Neural cell (in vitro differentiated cells): ENCODE data around the gene ANKK1. TPM values are rescaled to one million over a fixed set of nuclear protein-coding genes. Genes with fewer than 3 reads are reported as not detected.

Source experiments
- H2AFZ ChIP-seq: fragments of 200-600, 300-800 bp; sonication (generic), shearing (Covaris generic); 2 replicates; pipeline ENCODE4 v1.6.0; 2014; ENCODE audit warnings: low read depth, mild to moderate bottlenecking, antibody characterized with exemption, low read length, moderate library complexity
- H3F3A ChIP-seq: fragments of 200-600 bp; shearing (Covaris generic); 2 replicates; pipeline ENCODE4 v1.6.1; 2016; ENCODE audit warnings: mild to moderate bottlenecking, moderate library complexity, mixed read lengths, antibody characterized with exemption, low read length; ENCODE audit not compliant: insufficient read depth, poor library complexity, severe bottlenecking
- H3K27ac ChIP-seq: fragments of 200-600, 300-800 bp; sonication (generic), shearing (Covaris generic); 2 replicates; pipeline ENCODE4 v1.5.1; 2014; ENCODE audit warnings: mild to moderate bottlenecking, low read length, moderate library complexity
- H3K27me3 ChIP-seq: fragments of 300-800, 200-600 bp; sonication (generic), shearing (Covaris generic); 2 replicates; pipeline ENCODE4 v1.6.0; 2014; ENCODE audit warnings: mild to moderate bottlenecking, low read depth, low read length, moderate library complexity; ENCODE audit not compliant: insufficient read depth
- H3K36me3 ChIP-seq: fragments of 300-800, 200-600 bp; sonication (generic), shearing (Covaris generic); 2 replicates; pipeline ENCODE4 v1.5.1; 2014; ENCODE audit warnings: mild to moderate bottlenecking, antibody characterized with exemption, low read length, moderate library complexity; ENCODE audit not compliant: insufficient read depth
- H3K4me2 ChIP-seq: fragments of 300-800, 200-600 bp; sonication (generic), shearing (Covaris generic); 2 replicates; pipeline ENCODE4 v1.6.0; 2014; ENCODE audit warnings: mild to moderate bottlenecking, low read length
- H3K4me3 ChIP-seq: fragments of 300-800, 200-600 bp; sonication (generic), shearing (Covaris generic); 2 replicates; pipeline ENCODE4 v1.5.1; 2014; ENCODE audit warnings: mild to moderate bottlenecking, low read length, moderate library complexity
- H3K79me2 ChIP-seq: fragments of 200-600 bp; shearing (Covaris generic); replicated peaks from 2 replicates; pipeline ENCODE4 v1.6.0; 2014; ENCODE audit warnings: mild to moderate bottlenecking, low read length, moderate library complexity; ENCODE audit not compliant: insufficient read depth
- H3K9ac ChIP-seq: fragments of 300-800, 200-600 bp; sonication (generic), shearing (Covaris generic); 2 replicates; pipeline ENCODE4 v1.6.1; 2016; ENCODE audit warnings: mild to moderate bottlenecking, low read length, mixed read lengths
- H3K9me2 ChIP-seq: fragments of 200-600 bp; shearing (Covaris generic); 2 replicates; pipeline ENCODE4 v1.6.1; 2016; ENCODE audit warnings: mild to moderate bottlenecking, low read length, mixed read lengths; ENCODE audit not compliant: insufficient read depth
- H3K9me3 ChIP-seq: fragments of 200-600, 300-800 bp; sonication (generic), shearing (Covaris generic); 2 replicates; pipeline ENCODE4 v1.6.1; 2016; ENCODE audit warnings: mild to moderate bottlenecking, mixed run types, low read length, moderate library complexity, mixed read lengths
- H4K20me1 ChIP-seq: fragments of 200-600 bp; shearing (Covaris generic); 2 replicates; pipeline ENCODE4 v1.6.1; 2016; ENCODE audit warnings: mild to moderate bottlenecking, mixed run types; ENCODE audit not compliant: insufficient read depth
- EP300 ChIP-seq: fragments of 450-650 bp; conservative IDR thresholded peaks from 2 replicates; pipeline ENCODE4 v1.6.1; 2014; ENCODE audit warnings: antibody characterized with exemption, mild to moderate bottlenecking, moderate library complexity; ENCODE audit not compliant: poor library complexity, severe bottlenecking
- EZH2 ChIP-seq: fragments of 200-600, 300-800 bp; shearing (Covaris generic), sonication (generic); IDR thresholded peaks from 2 replicates; pipeline ENCODE4 v1.6.1; 2014; ENCODE audit warnings: antibody characterized with exemption, low read length, borderline replicate concordance, mild to moderate bottlenecking; ENCODE audit not compliant: insufficient read depth, poor library complexity, severe bottlenecking
- MXI1 ChIP-seq: fragments of 450-650 bp; conservative IDR thresholded peaks from 2 replicates; pipeline ENCODE4 v1.6.1; 2014; ENCODE audit warnings: antibody characterized with exemption, mild to moderate bottlenecking; ENCODE audit not compliant: poor library complexity, severe bottlenecking
- POLR2AphosphoS5 ChIP-seq: IDR thresholded peaks from 2 replicates; pipeline ENCODE4 v1.6.1; 2012
- RAD21 ChIP-seq: fragments of 450-650 bp; conservative IDR thresholded peaks from 2 replicates; pipeline ENCODE4 v1.6.1; 2014; ENCODE audit warnings: antibody characterized with exemption, mild to moderate bottlenecking, moderate library complexity
- REST ChIP-seq: IDR thresholded peaks from 2 replicates; pipeline ENCODE4 v1.6.1; 2012; ENCODE audit warnings: borderline replicate concordance
- SMC3 ChIP-seq: fragments of 450-650 bp; conservative IDR thresholded peaks from 2 replicates; pipeline ENCODE4 v1.6.1; 2014; ENCODE audit warnings: antibody characterized with exemption, mild to moderate bottlenecking, moderate library complexity; ENCODE audit not compliant: poor library complexity
- TAF1 ChIP-seq: IDR thresholded peaks from 2 replicates; pipeline ENCODE4 v1.6.1; 2012; ENCODE audit warnings: low read depth
- polyA plus RNA-seq: library from polyadenylated mRNA; depleted of rRNA; stranded (reverse); fragments of >200 nt; gene quantifications from 2 replicates; pipeline ENCODE4 v1.2.3, GENCODE V29; 2014
- TF ChIP-seq, protein P1 (sequence below): fragments of 450-650 bp; IDR thresholded peaks from 2 replicates; pipeline ENCODE4 v1.5.1; 2014; ENCODE audit warnings: antibody characterized with exemption, mild to moderate bottlenecking, moderate library complexity; ENCODE audit not compliant: poor library complexity, severe bottlenecking

ANKK1 gene
- polyA plus RNA-seq, 1 donor from 2014 or later, result not detected

- H3K9me3 ChIP-seq, result no peaks in the 10 kb centered on the region
- H3K9me2 ChIP-seq, result no peaks in the 10 kb centered on the region
- H3K4me3 ChIP-seq, result no peak overlapping the region
- H2AFZ ChIP-seq, result no peak overlapping the region
- TF ChIP-seq, protein P1, sequence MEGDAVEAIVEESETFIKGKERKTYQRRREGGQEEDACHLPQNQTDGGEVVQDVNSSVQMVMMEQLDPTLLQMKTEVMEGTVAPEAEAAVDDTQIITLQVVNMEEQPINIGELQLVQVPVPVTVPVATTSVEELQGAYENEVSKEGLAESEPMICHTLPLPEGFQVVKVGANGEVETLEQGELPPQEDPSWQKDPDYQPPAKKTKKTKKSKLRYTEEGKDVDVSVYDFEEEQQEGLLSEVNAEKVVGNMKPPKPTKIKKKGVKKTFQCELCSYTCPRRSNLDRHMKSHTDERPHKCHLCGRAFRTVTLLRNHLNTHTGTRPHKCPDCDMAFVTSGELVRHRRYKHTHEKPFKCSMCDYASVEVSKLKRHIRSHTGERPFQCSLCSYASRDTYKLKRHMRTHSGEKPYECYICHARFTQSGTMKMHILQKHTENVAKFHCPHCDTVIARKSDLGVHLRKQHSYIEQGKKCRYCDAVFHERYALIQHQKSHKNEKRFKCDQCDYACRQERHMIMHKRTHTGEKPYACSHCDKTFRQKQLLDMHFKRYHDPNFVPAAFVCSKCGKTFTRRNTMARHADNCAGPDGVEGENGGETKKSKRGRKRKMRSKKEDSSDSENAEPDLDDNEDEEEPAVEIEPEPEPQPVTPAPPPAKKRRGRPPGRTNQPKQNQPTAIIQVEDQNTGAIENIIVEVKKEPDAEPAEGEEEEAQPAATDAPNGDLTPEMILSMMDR, result no peak
- TF ChIP-seq REST, result no peak
- TF ChIP-seq RAD21, result no peak
- no peak for TF ChIP-seq TAF1
- no peak for TF ChIP-seq SMC3
- no peak for TF ChIP-seq EZH2
- TF ChIP-seq EP300, result no peak
- TF ChIP-seq MXI1, result no peak
- no peak for TF ChIP-seq POLR2AphosphoS5
- no peaks in the 10 kb centered on the region for H3K27me3 ChIP-seq
- no peaks in the 10 kb centered on the region for H3K36me3 ChIP-seq
- no peak overlapping the region for H3K9ac ChIP-seq
- H3K79me2 ChIP-seq, result no peaks in the 10 kb centered on the region
- no peaks in the 10 kb centered on the region for H4K20me1 ChIP-seq
- H3K4me2 ChIP-seq, result no peak overlapping the region
- no peaks in the 10 kb centered on the region for H3F3A ChIP-seq
- H3K27ac ChIP-seq, result no peak overlapping the region
Measured at GRCh38 chr11:113426686-113427085, 39.1 kb downstream of the ANKK1 start.

GRCh38 chr11:113431746-113432145 is 44.2 kb downstream of the ANKK1 start:
- Histone ChIP-seq H3K4me2 (no peak overlapping the region), H3K27ac (no peak overlapping the region), H3K36me3 (no peaks in the 10 kb centered on the region), H3K4me3 (no peak overlapping the region), H3K9ac (no peak overlapping the region), H4K20me1 (no peaks in the 10 kb centered on the region), H3F3A (no peaks in the 10 kb centered on the region), H3K27me3 (no peaks in the 10 kb centered on the region), H3K9me3 (no peaks in the 10 kb centered on the region), H2AFZ (no peak overlapping the region), H3K79me2 (no peaks in the 10 kb centered on the region), H3K9me2 (no peaks in the 10 kb centered on the region)
- no peak for TF ChIP-seq MXI1
- TF ChIP-seq SMC3, result no peak
- TF ChIP-seq EZH2, result no peak
